OCI-LY3 (cell line): ENCODE results near the gene ADIPOR2.
A peak's percentile ranks its signal among the peaks of the same experiment; 100 is the strongest.

Experiments
- H2AFZ ChIP-seq: fragments of 200-600, 300-600 bp; shearing (Covaris generic); 2 replicates; pipeline ENCODE4 v1.6.0; 2014; ENCODE audit warnings: antibody characterized with exemption, low read depth, low read length
- H3K27ac ChIP-seq: fragments of 200-600, 300-600 bp; sonication (generic); 2 replicates; pipeline ENCODE4 v1.5.1; 2014; ENCODE audit warnings: mild to moderate bottlenecking, low read length, moderate library complexity, mixed read lengths
- H3K27me3 ChIP-seq: fragments of 200-600, 300-600 bp; sonication (generic); 2 replicates; pipeline ENCODE4 v1.6.1; 2014; ENCODE audit warnings: low read depth, low read length, mixed read lengths
- H3K36me3 ChIP-seq: fragments of 200-600, 300-600 bp; sonication (generic); replicated peaks from 2 replicates; pipeline ENCODE3; 2014; ENCODE audit warnings: low read depth, low read length, mixed read lengths
- H3K4me1 ChIP-seq: fragments of 300-600, 200-600 bp; sonication (generic); 2 replicates; pipeline ENCODE4 v1.6.1; 2014; ENCODE audit warnings: low read length, mixed read lengths
- H3K4me2 ChIP-seq: fragments of 200-600, 300-600 bp; sonication (generic); 2 replicates; pipeline ENCODE4 v1.6.1; 2014; ENCODE audit warnings: low read length, mixed read lengths
- H3K4me3 ChIP-seq: fragments of 300-600, 200-600 bp; sonication (generic); 2 replicates; pipeline ENCODE4 v1.5.1; 2014; ENCODE audit warnings: antibody characterized with exemption, mild to moderate bottlenecking, low read length, moderate library complexity
- H3K79me2 ChIP-seq: fragments of 300-600, 200-600 bp; shearing (Covaris generic); 2 replicates; pipeline ENCODE4 v1.6.1; 2014; ENCODE audit warnings: mild to moderate bottlenecking, low read length, mixed read lengths
- H3K9ac ChIP-seq: fragments of 300-600, 200-600 bp; shearing (Covaris generic); 2 replicates; pipeline ENCODE4 v1.6.0; 2014; ENCODE audit warnings: mild to moderate bottlenecking, low read length, moderate library complexity
- H3K9me3 ChIP-seq: fragments of 200-600, 300-600 bp; shearing (Covaris generic); 2 replicates; pipeline ENCODE4 v1.6.1; 2014; ENCODE audit warnings: low read length, mixed read lengths; ENCODE audit not compliant: insufficient read depth
- H4K20me1 ChIP-seq: fragments of 200-600, 300-600 bp; sonication (generic); 2 replicates; pipeline ENCODE4 v1.6.1; 2016; ENCODE audit warnings: low read length, mixed read lengths; ENCODE audit not compliant: insufficient read depth
- CTCF ChIP-seq: fragments of 200-600, 300-600 bp; sonication (generic); IDR thresholded peaks from 2 replicates; pipeline ENCODE4 v1.5.1; 2014; ENCODE audit warnings: antibody characterized with exemption, low read length, low read depth
- EZH2phosphoT487 ChIP-seq: fragments of 200-600 bp; shearing (Covaris generic); IDR thresholded peaks from 2 replicates; pipeline ENCODE4 v1.6.1; 2018; ENCODE audit warnings: antibody characterized with exemption, mixed run types, low read depth

Gene ADIPOR2

GRCh38 chr12:1690578-1691122 lies at the start of gene ADIPOR2:
ADIPOR2 (plus strand) TSS chr12:1691070; CDS start chr12:1754344, 63,274 bp downstream.
- Histone ChIP-seq H3K4me3 (peak within 1 kb of the TSS; percentile 91), H3K36me3 (peaks cover 4% of the 10 kb centered on the region), H3K79me2 (peaks cover 46% of the 10 kb centered on the region), H4K20me1 (peaks cover 31% of the 10 kb centered on the region), H3K27ac (peak within 1 kb of the TSS; percentile 78), H3K4me1 (peaks cover 21% of the 10 kb centered on the region), H3K27me3 (peaks cover 2% of the 10 kb centered on the region; the same call in 1 of the 2 replicates), H2AFZ (peak within 1 kb of the TSS; percentile 73), H3K9ac (peak within 1 kb of the TSS; percentile 82), H3K9me3 (no peaks in the 10 kb centered on the region), H3K4me2 (peak within 1 kb of the TSS; percentile 86)
- TF ChIP-seq EZH2phosphoT487 (no peak), CTCF (no peak)

- TF ChIP-seq EZH2phosphoT487 (no peak), CTCF (no peak)
- Histone ChIP-seq H3K36me3 (no peaks in the 10 kb centered on the region), H3K27me3 (no peaks in the 10 kb centered on the region), H3K9ac (no peak overlapping the region), H3K27ac (no peak overlapping the region), H3K79me2 (no peaks in the 10 kb centered on the region), H3K4me1 (no peaks in the 10 kb centered on the region), H3K9me3 (no peaks in the 10 kb centered on the region), H3K4me2 (no peak overlapping the region), H2AFZ (no peak overlapping the region), H3K4me3 (no peak overlapping the region), H4K20me1 (no peaks in the 10 kb centered on the region)
Measured at GRCh38 chr12:1642513-1642912, 48.4 kb upstream of the ADIPOR2 start.

GRCh38 chr12:1643043-1643442 lies 47.8 kb upstream of the ADIPOR2 start:
- no peaks in the 10 kb centered on the region for H3K9me3 ChIP-seq
- H3K4me2 ChIP-seq = no peak overlapping the region
- no peaks in the 10 kb centered on the region for H3K36me3 ChIP-seq
- H3K79me2 ChIP-seq = no peaks in the 10 kb centered on the region
- TF ChIP-seq CTCF (no peak), EZH2phosphoT487 (no peak)
- H3K4me3 ChIP-seq = no peak overlapping the region
- no peaks in the 10 kb centered on the region for H4K20me1 ChIP-seq
- no peak overlapping the region for H3K9ac ChIP-seq
- H3K27ac ChIP-seq = no peak overlapping the region
- H3K27me3 ChIP-seq = no peaks in the 10 kb centered on the region
- H2AFZ ChIP-seq = no peak overlapping the region
- no peaks in the 10 kb centered on the region for H3K4me1 ChIP-seq

DNA sequence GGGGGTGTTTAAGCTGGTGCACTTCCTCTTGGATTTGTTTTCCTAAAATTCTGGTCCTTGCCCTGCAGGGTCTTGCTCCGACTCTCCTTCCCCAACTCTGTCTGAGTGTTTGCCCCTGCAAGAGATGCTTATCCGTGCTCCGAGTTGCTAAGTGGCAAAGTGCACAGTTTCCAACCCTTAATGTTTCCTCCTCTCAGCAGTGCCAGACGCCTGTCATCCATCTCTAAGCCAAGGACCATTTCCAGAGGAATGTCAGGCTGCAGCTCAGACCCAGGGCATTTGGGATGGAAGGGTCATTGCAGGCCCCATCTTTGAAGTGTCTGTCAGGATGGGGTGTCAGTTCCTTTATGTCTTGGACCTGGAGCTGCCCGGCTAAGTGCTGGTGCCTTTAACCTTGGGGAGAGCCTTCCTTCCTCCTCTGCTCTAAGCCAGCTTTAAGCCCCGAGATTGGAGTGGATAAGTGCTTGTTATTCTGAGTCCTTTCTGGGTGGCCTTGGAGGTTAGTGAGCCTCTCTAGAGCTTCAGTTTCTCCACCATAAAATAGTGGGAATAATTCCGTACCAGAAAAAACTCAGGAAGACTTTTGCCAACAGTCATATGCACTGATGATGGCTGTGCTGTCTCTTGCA lies 46.9 kb upstream of the ADIPOR2 start:
- H3K27ac ChIP-seq = no peak overlapping the region
- H3K79me2 ChIP-seq = no peaks in the 10 kb centered on the region
- no peak overlapping the region for H2AFZ ChIP-seq
- no peaks in the 10 kb centered on the region for H4K20me1 ChIP-seq
- H3K9me3 ChIP-seq = no peaks in the 10 kb centered on the region
- TF ChIP-seq EZH2phosphoT487 (no peak), CTCF (no peak)
- H3K36me3 ChIP-seq = no peaks in the 10 kb centered on the region
- H3K4me3 ChIP-seq = no peak overlapping the region
- H3K4me1 ChIP-seq = no peaks in the 10 kb centered on the region
- H3K9ac ChIP-seq = no peak overlapping the region
- no peaks in the 10 kb centered on the region for H3K27me3 ChIP-seq
- H3K4me2 ChIP-seq = no peak overlapping the region
